Kidney (tissue), 14 donors: ENCODE results near the gene SERPINE2. TPM values are rescaled to one million over a fixed set of nuclear protein-coding genes. Genes with fewer than 3 reads are reported as not detected.

Source experiments
- DNase-seq, 5 donors: peaks; one replicate each; pipeline ENCODE4 v3.0.0-alpha.2; 2013 to 2020
- FAIRE-seq: peaks from 2 replicates; lab custom pipeline; 2012; peaks lifted over from hg19 to GRCh38; lab: Jason Lieb, UNC
- H3K27ac ChIP-seq, 2 donors: one replicate each; pipeline ENCODE4 v1.7.0; 2013; ENCODE audit warnings: low read depth in 2 of 2, low read length in 2 of 2, inconsistent platforms in 1 of 2
- H3K27me3 ChIP-seq: one replicate; pipeline ENCODE4 v1.7.1; 2013; ENCODE audit warnings: low read length, inconsistent platforms; ENCODE audit not compliant: control insufficient read depth, insufficient read depth
- H3K36me3 ChIP-seq, 3 donors: one replicate each; pipeline versions ENCODE4 v1.7.0 to v1.7.1; 2013; ENCODE audit warnings: low read length in 3 of 3, control low read depth in 1 of 3, inconsistent platforms in 1 of 3; ENCODE audit not compliant: insufficient read depth in 3 of 3, control insufficient read depth in 2 of 3
- H3K4me1 ChIP-seq, 3 donors: one replicate each; pipeline versions ENCODE4 v1.7.0 to v1.7.1; 2013; ENCODE audit warnings: low read length in 3 of 3, inconsistent platforms in 1 of 3, low read depth in 1 of 3; ENCODE audit not compliant: control insufficient read depth in 2 of 3, insufficient read depth in 2 of 3
- H3K4me3 ChIP-seq, 3 donors: one replicate each; pipeline versions ENCODE4 v1.7.0 to v1.8.1; 2013; ENCODE audit warnings: low read length in 3 of 3, control low read depth in 1 of 3, inconsistent platforms in 1 of 3
- H3K9ac ChIP-seq, 3 donors: one replicate each; pipeline versions ENCODE4 v1.7.0 to v1.7.1; 2013; ENCODE audit warnings: low read length in 3 of 3, control low read depth in 1 of 3, inconsistent platforms in 1 of 3
- H3K9me3 ChIP-seq, 3 donors: one replicate each; pipeline versions ENCODE4 v1.7.0 to v1.7.1; 2013; ENCODE audit warnings: low read length in 3 of 3, control low read depth in 1 of 3, inconsistent platforms in 1 of 3; ENCODE audit not compliant: control insufficient read depth in 2 of 3, insufficient read depth in 1 of 3
- CTCF ChIP-seq: IDR thresholded peaks from 3 replicates; pipeline ENCODE4 v1.5.1; 2012; ENCODE audit warnings: mild to moderate bottlenecking, moderate library complexity, borderline replicate concordance; ENCODE audit not compliant: insufficient read depth; ENCODE audit errors: extremely low read depth
- intact Hi-C: fragments of 100-400 bp; cut with DNase I; formaldehyde crosslinking; loops from one replicate; pipeline ENCODE4 v1.11.1; 2022
- polyA plus RNA-seq: library from polyadenylated mRNA; stranded (reverse); fragments of 350-450 nt; fragmentation: Illumina TruSeq; extraction: RNeasy Lipid Tissue Mini Kit (QIAGEN cat#74804); gene quantifications from one replicate; pipeline ENCODE4 v1.2.3, GENCODE V29; 2014; ENCODE audit warnings: low read depth, low replicate concordance; ENCODE audit not compliant: insufficient read depth
- total RNA-seq: library from RNA; stranded (reverse); fragmentation: NEBNext Ultra II Directional; extraction: Animal tissue kit (Norgen Biotek cat#: 25700); gene quantifications from one replicate; pipeline ENCODE4 v1.2.1, GENCODE V29; 2021
- donor health status: control.
- donor health status: control.
- donor health status: control.
- donor health status: control.
- donor health status: control.
- donor health status: DM: yes; HTN: yes; CAD: no.
- donor health status: Normal renal cell carcinoma (clear cell type).

SERPINE2 gene
- total and polyA plus RNA-seq, 2 donors from 2014 or later, result 27.3 to 29.2 TPM

- no peak for FAIRE-seq
- intact Hi-C loops, result no loop called here
- Histone ChIP-seq H3K9ac (peak overlapping the region; percentile 42 to 90 (median 89)), H3K4me3 (peak overlapping the region; percentile 60 to 82 (median 70)), H3K4me1 (peaks cover 0 to 5% (median 5%) of the 10 kb centered on the region in 3 donors), H3K27ac (peak overlapping the region; percentile 89 to 92), H3K36me3 (no peaks in the 10 kb centered on the region), H3K27me3 (no peaks in the 10 kb centered on the region), H3K9me3 (no peaks in the 10 kb centered on the region)
- TF ChIP-seq CTCF, result no peak
- DNase-seq, result peak; percentile 62 to 80 (median 64)
Measured at GRCh38 chr2:223944166-223944702, 94.9 kb downstream of the SERPINE2 start.

GRCh38 chr2:223943561-223944008 lies 95.5 kb downstream of the SERPINE2 start:
- H3K9me3 ChIP-seq, result no peaks in the 10 kb centered on the region
- H3K4me3 ChIP-seq, result peak overlapping the region; percentile 60 to 82 (median 70)
- peak overlapping the region; percentile 42 to 90 (median 89) for H3K9ac ChIP-seq
- peaks cover 0 to 5% (median 5%) of the 10 kb centered on the region in 3 donors for H3K4me1 ChIP-seq
- no peak for TF ChIP-seq CTCF
- H3K27ac ChIP-seq, result no peak overlapping the region
- intact Hi-C loops, result no loop called here
- H3K36me3 ChIP-seq, result no peaks in the 10 kb centered on the region
- DNase-seq (peak in 3 of 5 donors; percentile 27 to 61 (median 52)), FAIRE-seq (no peak)
- H3K27me3 ChIP-seq, result no peaks in the 10 kb centered on the region

- Histone ChIP-seq H3K4me3 (peak overlapping the region in 2 of 3 donors; percentile 22 to 82), H3K27me3 (no peaks in the 10 kb centered on the region), H3K9ac (peak overlapping the region in 1 of 3 donors; percentile 90), H3K4me1 (peaks cover 0 to 5% (median 5%) of the 10 kb centered on the region in 3 donors), H3K36me3 (no peaks in the 10 kb centered on the region), H3K27ac (no peak overlapping the region), H3K9me3 (no peaks in the 10 kb centered on the region)
- DNase-seq (no peak), FAIRE-seq (no peak)
- TF ChIP-seq CTCF, result no peak
- intact Hi-C loops, result no loop called here
Measured at GRCh38 chr2:223943135-223943534, 96.0 kb downstream of the SERPINE2 start.
